Memory B cell (primary cell): ENCODE data around the gene BPIFB3.

Experiments
- ATAC-seq: fragments of 150-1000 bp; cut with Tn5 transposase; 2 replicates; pipeline ENCODE4 v1.10.0; 2021; ENCODE audit warnings: low read depth, mild to moderate bottlenecking, moderate library complexity
- DNase-seq, 2 donors: peaks; one replicate each; pipeline ENCODE4 v3.0.0; 2022; ENCODE audit warnings: low spot score in 2 of 2
- H3K27ac Mint-ChIP-seq: one replicate; pipeline ENCODE4 v1.8.0; 2022; ENCODE audit warnings: mild to moderate bottlenecking, moderate library complexity, mixed read lengths
- H3K27me3 Mint-ChIP-seq: one replicate; pipeline ENCODE4 v1.8.0; 2022; ENCODE audit warnings: mixed read lengths
- H3K36me3 Mint-ChIP-seq: one replicate; pipeline ENCODE4 v1.8.0; 2022; ENCODE audit warnings: mild to moderate bottlenecking, mixed read lengths
- H3K4me1 Mint-ChIP-seq: one replicate; pipeline ENCODE4 v1.8.0; 2022; ENCODE audit warnings: mixed read lengths
- H3K4me3 Mint-ChIP-seq: one replicate; pipeline ENCODE4 v1.8.0; 2022; ENCODE audit warnings: mild to moderate bottlenecking, moderate library complexity, mixed read lengths
- H3K9me3 Mint-ChIP-seq: one replicate; pipeline ENCODE4 v1.8.0; 2022; ENCODE audit warnings: mixed read lengths

Gene BPIFB3

GRCh38 chr20:33059741-33060390 lies 6.2 kb downstream of the BPIFB3 start:
- no peaks in the 10 kb centered on the region for H3K9me3 Mint-ChIP-seq
- ATAC-seq (no peak), DNase-seq (no peak)
- H3K27me3 Mint-ChIP-seq: no peaks in the 10 kb centered on the region
- H3K27ac Mint-ChIP-seq: no peak overlapping the region
- H3K4me1 Mint-ChIP-seq: no peaks in the 10 kb centered on the region
- no peaks in the 10 kb centered on the region for H3K36me3 Mint-ChIP-seq
- no peak overlapping the region for H3K4me3 Mint-ChIP-seq

GRCh38 chr20:33061658-33062028 lies 7.9 kb downstream of the BPIFB3 start:
- Mint-ChIP-seq H3K27ac (no peak overlapping the region), H3K36me3 (no peaks in the 10 kb centered on the region), H3K27me3 (no peaks in the 10 kb centered on the region), H3K9me3 (no peaks in the 10 kb centered on the region), H3K4me1 (peaks cover 2% of the 10 kb centered on the region), H3K4me3 (no peak overlapping the region)
- no peak for ATAC-seq
- no peak for DNase-seq

GRCh38 chr20:33062105-33062824 lies 8.6 kb downstream of the BPIFB3 start:
- ATAC-seq (no peak), DNase-seq (no peak)
- Mint-ChIP-seq H3K4me1 (peaks cover 4% of the 10 kb centered on the region), H3K27me3 (no peaks in the 10 kb centered on the region), H3K36me3 (no peaks in the 10 kb centered on the region), H3K9me3 (no peaks in the 10 kb centered on the region), H3K4me3 (no peak overlapping the region), H3K27ac (no peak overlapping the region)

GRCh38 chr20:33062825-33063149 lies 9.1 kb downstream of the BPIFB3 start:
- H3K9me3 Mint-ChIP-seq: no peaks in the 10 kb centered on the region
- no peak overlapping the region for H3K27ac Mint-ChIP-seq
- DNase-seq (no peak), ATAC-seq (no peak)
- no peaks in the 10 kb centered on the region for H3K36me3 Mint-ChIP-seq
- no peak overlapping the region for H3K4me3 Mint-ChIP-seq
- no peaks in the 10 kb centered on the region for H3K27me3 Mint-ChIP-seq
- peaks cover 4% of the 10 kb centered on the region for H3K4me1 Mint-ChIP-seq

- no peak for ATAC-seq
- DNase-seq: no peak
- Mint-ChIP-seq H3K9me3 (no peaks in the 10 kb centered on the region), H3K27me3 (no peaks in the 10 kb centered on the region), H3K4me3 (no peak overlapping the region), H3K27ac (no peak overlapping the region), H3K4me1 (peaks cover 4% of the 10 kb centered on the region), H3K36me3 (no peaks in the 10 kb centered on the region)
Observed at GRCh38 chr20:33063271-33063670, 9.6 kb downstream of the BPIFB3 start.

- H3K27ac Mint-ChIP-seq: no peak overlapping the region
- H3K9me3 Mint-ChIP-seq: no peaks in the 10 kb centered on the region
- peaks cover 4% of the 10 kb centered on the region for H3K4me1 Mint-ChIP-seq
Observed at GRCh38 chr20:33064572-33065287, 11.0 kb downstream of the BPIFB3 start.

GRCh38 chr20:33065785-33066184 lies 12.1 kb downstream of the BPIFB3 start:
- Mint-ChIP-seq H3K27me3 (no peaks in the 10 kb centered on the region), H3K36me3 (no peaks in the 10 kb centered on the region), H3K4me1 (peaks cover 4% of the 10 kb centered on the region), H3K9me3 (no peaks in the 10 kb centered on the region), H3K4me3 (no peak overlapping the region), H3K27ac (no peak overlapping the region)
- DNase-seq: no peak
- no peak for ATAC-seq

More at GRCh38 chr20:33064572-33065287, 11.0 kb downstream of the BPIFB3 start:
- H3K4me3 Mint-ChIP-seq: no peak overlapping the region
- H3K27me3 Mint-ChIP-seq: no peaks in the 10 kb centered on the region
- H3K36me3 Mint-ChIP-seq: no peaks in the 10 kb centered on the region
- DNase-seq (no peak), ATAC-seq (no peak)

- Mint-ChIP-seq H3K36me3 (no peaks in the 10 kb centered on the region), H3K4me1 (peaks cover 4% of the 10 kb centered on the region), H3K27ac (no peak overlapping the region), H3K9me3 (no peaks in the 10 kb centered on the region), H3K4me3 (no peak overlapping the region), H3K27me3 (no peaks in the 10 kb centered on the region)
- DNase-seq: no peak
- no peak for ATAC-seq
Observed at GRCh38 chr20:33067806-33068205, 14.1 kb downstream of the BPIFB3 start.

- Mint-ChIP-seq H3K4me3 (no peak overlapping the region), H3K36me3 (no peaks in the 10 kb centered on the region), H3K27me3 (no peaks in the 10 kb centered on the region), H3K9me3 (no peaks in the 10 kb centered on the region), H3K27ac (no peak overlapping the region), H3K4me1 (peaks cover 4% of the 10 kb centered on the region)
- DNase-seq: no peak
- ATAC-seq: no peak
Observed at GRCh38 chr20:33068251-33068939, 14.7 kb downstream of the BPIFB3 start.

- Mint-ChIP-seq H3K36me3 (no peaks in the 10 kb centered on the region), H3K4me3 (no peak overlapping the region), H3K27me3 (peaks cover 2% of the 10 kb centered on the region), H3K4me1 (peaks cover 4% of the 10 kb centered on the region), H3K9me3 (no peaks in the 10 kb centered on the region), H3K27ac (no peak overlapping the region)
- DNase-seq: no peak
- ATAC-seq: no peak
Observed at GRCh38 chr20:33069673-33070072, 16.0 kb downstream of the BPIFB3 start.

- H3K36me3 Mint-ChIP-seq: no peaks in the 10 kb centered on the region
- H3K27ac Mint-ChIP-seq: no peak overlapping the region
- no peak overlapping the region for H3K4me3 Mint-ChIP-seq
- no peaks in the 10 kb centered on the region for H3K9me3 Mint-ChIP-seq
- no peak for DNase-seq
- no peak for ATAC-seq
- H3K4me1 Mint-ChIP-seq: peaks cover 4% of the 10 kb centered on the region
- peaks cover 5% of the 10 kb centered on the region for H3K27me3 Mint-ChIP-seq
Observed at GRCh38 chr20:33070111-33071053, 16.7 kb downstream of the BPIFB3 start.

- no peaks in the 10 kb centered on the region for H3K36me3 Mint-ChIP-seq
- H3K27ac Mint-ChIP-seq: no peak overlapping the region
- no peak overlapping the region for H3K4me3 Mint-ChIP-seq
- no peaks in the 10 kb centered on the region for H3K9me3 Mint-ChIP-seq
- ATAC-seq (no peak), DNase-seq (no peak)
- H3K27me3 Mint-ChIP-seq: peaks cover 5% of the 10 kb centered on the region
- H3K4me1 Mint-ChIP-seq: peaks cover 4% of the 10 kb centered on the region
Observed at GRCh38 chr20:33071198-33071597, 17.5 kb downstream of the BPIFB3 start.

- Mint-ChIP-seq H3K9me3 (no peaks in the 10 kb centered on the region), H3K4me3 (no peak overlapping the region), H3K27me3 (peaks cover 5% of the 10 kb centered on the region), H3K36me3 (no peaks in the 10 kb centered on the region), H3K4me1 (peaks cover 2% of the 10 kb centered on the region), H3K27ac (no peak overlapping the region)
- DNase-seq (no peak), ATAC-seq (no peak)
Observed at GRCh38 chr20:33072362-33072761, 18.7 kb downstream of the BPIFB3 start.
